Measurements from ENCODE around the gene NKAIN2. TPM values are rescaled to one million over a fixed set of nuclear protein-coding genes. Genes with fewer than 3 reads are reported as not detected.

The NKAIN2 gene
- total and polyA plus RNA-seq, 7 donors, result under 0.01 to 4.4 (median 0.75) TPM; not detected in 1

DNA sequence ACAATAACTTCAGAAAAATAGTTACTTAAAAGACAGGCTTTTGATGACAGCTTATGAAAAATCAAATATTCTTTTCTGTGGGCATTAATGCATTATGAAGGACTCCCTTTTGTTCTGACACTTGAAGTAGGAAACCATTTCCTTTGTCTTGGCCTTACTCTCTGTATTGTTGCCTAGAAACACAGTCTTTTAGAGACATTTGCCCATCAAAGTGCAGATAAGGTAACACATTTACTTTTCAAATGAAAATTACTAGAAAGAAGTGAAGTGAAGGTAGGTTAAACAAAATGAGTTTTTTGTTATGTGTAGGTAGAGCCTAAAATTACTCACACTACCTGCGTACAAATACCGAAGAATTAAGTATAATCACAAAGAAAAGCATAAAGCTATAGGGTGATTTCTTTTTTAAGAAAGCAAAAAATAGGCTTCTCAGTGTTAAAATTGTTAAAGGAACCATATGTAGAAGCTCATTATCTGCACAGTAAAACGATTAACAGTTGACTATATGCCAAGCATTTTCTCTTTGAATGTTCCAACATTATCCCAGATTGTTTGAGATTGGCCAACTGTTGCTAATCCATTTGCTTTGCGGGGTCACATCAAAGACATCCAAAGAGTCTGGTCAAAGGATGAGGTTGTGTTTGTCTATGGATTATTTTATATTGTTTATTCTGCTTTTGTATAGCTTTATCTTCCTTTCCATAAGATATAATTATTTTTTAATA, 616.6 kb downstream of the NKAIN2 start:
- Histone ChIP-seq H3K9me3 (no peaks in the 10 kb centered on the region), H3K4me1 (no peaks in the 10 kb centered on the region)
- intact Hi-C loops (cut with DNase I), result no loop called here

DNA sequence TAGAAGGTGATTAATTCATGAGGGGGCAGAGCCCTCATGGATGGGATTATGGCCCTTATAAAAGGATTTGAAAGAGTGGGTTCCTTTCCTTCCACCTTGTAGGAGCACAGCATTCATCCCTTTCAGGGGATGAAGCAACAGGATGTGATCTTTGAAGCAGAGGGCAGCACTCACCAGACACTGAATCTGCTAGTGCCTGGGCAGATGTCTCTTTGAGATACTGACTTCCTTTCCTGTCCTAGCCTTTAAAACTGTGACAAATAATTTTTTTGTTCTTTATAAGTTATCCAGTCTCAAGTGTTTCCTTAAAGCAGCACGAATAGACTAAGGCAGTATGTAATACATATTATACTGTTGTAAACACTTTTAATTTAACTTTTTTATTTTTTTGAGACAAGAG, 620.0 kb downstream of the NKAIN2 start:
- no peak for DNase-seq
- 66 to 74% methylated on average over 1 of the region's 1 CpG for WGBS, 2 donors
- TF ChIP-seq, protein P1, sequence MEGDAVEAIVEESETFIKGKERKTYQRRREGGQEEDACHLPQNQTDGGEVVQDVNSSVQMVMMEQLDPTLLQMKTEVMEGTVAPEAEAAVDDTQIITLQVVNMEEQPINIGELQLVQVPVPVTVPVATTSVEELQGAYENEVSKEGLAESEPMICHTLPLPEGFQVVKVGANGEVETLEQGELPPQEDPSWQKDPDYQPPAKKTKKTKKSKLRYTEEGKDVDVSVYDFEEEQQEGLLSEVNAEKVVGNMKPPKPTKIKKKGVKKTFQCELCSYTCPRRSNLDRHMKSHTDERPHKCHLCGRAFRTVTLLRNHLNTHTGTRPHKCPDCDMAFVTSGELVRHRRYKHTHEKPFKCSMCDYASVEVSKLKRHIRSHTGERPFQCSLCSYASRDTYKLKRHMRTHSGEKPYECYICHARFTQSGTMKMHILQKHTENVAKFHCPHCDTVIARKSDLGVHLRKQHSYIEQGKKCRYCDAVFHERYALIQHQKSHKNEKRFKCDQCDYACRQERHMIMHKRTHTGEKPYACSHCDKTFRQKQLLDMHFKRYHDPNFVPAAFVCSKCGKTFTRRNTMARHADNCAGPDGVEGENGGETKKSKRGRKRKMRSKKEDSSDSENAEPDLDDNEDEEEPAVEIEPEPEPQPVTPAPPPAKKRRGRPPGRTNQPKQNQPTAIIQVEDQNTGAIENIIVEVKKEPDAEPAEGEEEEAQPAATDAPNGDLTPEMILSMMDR (IDR thresholded peaks at IDR 0.05), result no peak
- intact Hi-C loops (cut with DNase I), result no loop called here
- Histone ChIP-seq H3K9me3 (no peaks in the 10 kb centered on the region), H3K27ac (no peak overlapping the region), H3K27me3 (no peaks in the 10 kb centered on the region), H3K4me3 (no peak overlapping the region), H3K36me3 (no peaks in the 10 kb centered on the region), H3K4me1 (no peaks in the 10 kb centered on the region)

More for the DNA sequence above, 616.6 kb downstream of the NKAIN2 start:
- Histone ChIP-seq H3K27ac (no peak overlapping the region), H3K36me3 (no peaks in the 10 kb centered on the region), H3K27me3 (no peaks in the 10 kb centered on the region), H3K4me3 (no peak overlapping the region)
- TF ChIP-seq POLR2AphosphoS5 (IDR thresholded peaks at IDR 0.05) (no peak), POLR2A (IDR thresholded peaks at IDR 0.05) (no peak), EP300 (IDR thresholded peaks at IDR 0.05) (no peak)
- TF ChIP-seq, protein P1 (IDR thresholded peaks at IDR 0.05), result no peak
- 59 to 77% methylated on average over 4 of the region's 4 CpGs for WGBS, 2 donors
- DNase-seq, result no peak

DNA sequence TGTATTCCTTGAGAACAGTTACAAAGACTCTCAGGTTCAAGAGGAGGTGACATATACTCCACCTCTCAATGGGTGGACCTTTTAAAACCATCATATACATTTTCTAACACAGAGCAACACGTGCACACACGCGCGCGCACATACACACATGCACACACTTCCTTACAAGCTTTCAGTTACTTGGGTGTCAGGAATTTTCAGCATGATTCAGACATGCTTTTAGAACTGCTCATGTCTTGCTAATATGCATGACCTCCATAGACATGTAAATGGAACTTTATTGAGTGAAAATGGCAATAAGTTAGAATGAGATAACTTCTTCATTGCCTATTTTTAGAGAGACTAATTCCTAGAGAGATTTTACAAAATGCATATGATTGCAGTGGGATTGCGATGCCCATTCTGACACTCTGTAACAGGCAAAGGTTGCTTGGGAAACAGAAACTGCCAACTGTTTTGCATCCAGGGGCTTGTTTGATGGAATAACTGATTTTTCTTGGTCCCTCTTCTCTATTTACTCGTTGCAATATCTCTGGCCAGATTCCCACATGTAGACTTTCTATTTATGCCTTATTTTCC, 627.2 kb downstream of the NKAIN2 start:
- Histone ChIP-seq H3K27me3 (no peaks in the 10 kb centered on the region), H3K27ac (no peak overlapping the region), H3K4me3 (no peak overlapping the region), H3K4me1 (no peaks in the 10 kb centered on the region), H3K36me3 (no peaks in the 10 kb centered on the region), H3K9me3 (no peaks in the 10 kb centered on the region)
- intact Hi-C loops (cut with DNase I), result no loop called here
- 90 to 92% methylated on average over 7 of the region's 7 CpGs for WGBS, 2 donors
- no peak for TF ChIP-seq POLR2AphosphoS5 (IDR thresholded peaks at IDR 0.05)
- TF ChIP-seq, protein P1 (IDR thresholded peaks at IDR 0.05), result no peak
- TF ChIP-seq EP300 (IDR thresholded peaks at IDR 0.05), result no peak
- no peak for TF ChIP-seq POLR2A (IDR thresholded peaks at IDR 0.05)
- no peak for DNase-seq

DNA sequence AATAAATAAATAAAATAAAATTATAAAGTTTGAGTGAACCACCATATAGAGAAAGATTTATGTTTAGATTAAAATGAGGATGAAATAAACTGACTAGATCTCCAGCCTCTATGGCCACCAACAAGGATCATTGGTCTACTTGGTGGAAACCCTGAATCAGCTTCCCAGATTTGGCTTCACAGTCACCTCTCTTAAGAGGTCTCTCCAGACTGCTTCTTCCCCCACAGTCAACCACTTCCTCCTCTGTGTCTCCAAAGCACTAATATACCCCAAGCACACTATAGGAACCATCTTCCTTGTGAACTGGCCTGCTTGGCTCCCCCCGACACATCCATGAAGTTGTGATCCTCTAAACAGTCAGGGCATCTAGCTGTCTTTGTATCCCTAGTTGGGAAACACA, 629.0 kb downstream of the NKAIN2 start:
- Histone ChIP-seq H3K27ac (no peak overlapping the region), H3K9me3 (no peaks in the 10 kb centered on the region), H3K4me1 (no peaks in the 10 kb centered on the region), H3K36me3 (no peaks in the 10 kb centered on the region), H3K4me3 (no peak overlapping the region), H3K27me3 (no peaks in the 10 kb centered on the region)
- intact Hi-C loops (cut with DNase I), result no loop called here
- DNase-seq, result no peak
- 86 to 91% methylated on average over 1 of the region's 1 CpG for WGBS, 2 donors
- TF ChIP-seq EP300 (IDR thresholded peaks at IDR 0.05) (no peak), POLR2A (IDR thresholded peaks at IDR 0.05) (no peak), POLR2AphosphoS5 (IDR thresholded peaks at IDR 0.05) (no peak)
- TF ChIP-seq, protein P1 (IDR thresholded peaks at IDR 0.05), result no peak

Data from sigmoid colon (tissue), 7 donors.